H1 (cell line): Measurements from ENCODE around the gene NRXN2.

ENCODE experiments used
- JUND ChIP-seq: IDR thresholded peaks from 2 replicates; pipeline ENCODE4 v1.6.1; 2011; ENCODE audit warnings: mild to moderate bottlenecking, improper control_type of control experiment, low read length
- POLR2A ChIP-seq, 2 experiments: IDR thresholded peaks; 1 replicate in 1 of 2; 2 replicates in 1 of 2; pipeline ENCODE4 v1.6.1; 2011; ENCODE audit warnings: low read depth in 2 of 2, low read length in 2 of 2, mild to moderate bottlenecking in 2 of 2; ENCODE audit errors: control extremely low read depth in 1 of 2
- RFX5 ChIP-seq: IDR thresholded peaks from 2 replicates; pipeline ENCODE4 v1.6.1; 2011; ENCODE audit warnings: low read depth, low read length, improper control_type of control experiment, borderline replicate concordance
- TF ChIP-seq, protein P1 (sequence below), 3 experiments: IDR thresholded peaks; 1 replicate in 2 of 3; 2 replicates in 1 of 3; pipeline versions ENCODE4 v1.5.1 to v1.6.1; 2011; ENCODE audit warnings: low read length in 3 of 3, mild to moderate bottlenecking in 3 of 3, inconsistent platforms in 2 of 3, low read depth in 1 of 3, moderate library complexity in 1 of 3; ENCODE audit not compliant: insufficient read depth in 1 of 3; ENCODE audit errors: control extremely low read depth in 1 of 3

DNA sequence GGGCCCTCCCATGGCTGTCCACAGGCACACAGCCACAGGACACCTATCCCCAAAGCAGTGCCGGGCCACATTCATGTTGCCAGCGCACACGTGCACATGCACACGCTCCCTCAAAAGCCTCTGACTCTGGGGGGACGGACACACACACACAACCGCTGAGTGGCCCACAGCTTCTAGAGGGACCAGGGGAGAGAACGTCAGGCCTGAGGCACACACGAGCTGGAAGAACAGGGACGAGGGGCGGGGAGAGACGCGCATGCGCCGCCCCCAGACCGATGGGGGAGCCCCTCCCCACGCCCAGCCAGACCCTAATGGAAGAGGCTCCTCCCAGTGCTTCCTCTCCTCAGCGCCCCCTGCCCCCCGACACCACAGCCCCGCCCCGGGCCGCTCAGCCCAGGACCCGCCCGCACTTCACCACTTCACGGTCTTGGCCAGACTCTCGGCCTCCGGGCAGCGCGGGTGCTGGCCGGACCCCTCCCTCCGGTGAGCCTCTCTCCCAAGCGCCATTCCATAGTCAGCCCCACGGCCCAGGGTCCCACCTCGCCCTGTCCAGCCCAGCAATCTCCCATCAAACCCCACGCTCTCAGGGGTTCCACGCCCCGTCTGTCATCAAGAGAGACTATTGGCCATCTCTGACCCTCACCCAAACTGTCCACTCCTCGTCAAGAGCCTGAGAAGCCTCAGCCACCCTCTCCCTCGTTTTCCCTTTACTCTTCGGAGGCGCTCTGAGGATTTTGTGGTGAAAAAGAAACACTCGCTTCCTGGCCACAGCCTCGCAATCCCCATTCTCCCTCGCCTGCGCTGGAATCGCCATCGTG is 11.7 kb downstream of the NRXN2 start:
- TF ChIP-seq JUND (no peak), RFX5 (no peak), POLR2A (IDR thresholded peaks at IDR 0.05; ENCODE audit: control extremely low read depth in 1 of 2, low read depth in 2 of 2, low read length in 2 of 2) (no peak)
- TF ChIP-seq, protein P1, sequence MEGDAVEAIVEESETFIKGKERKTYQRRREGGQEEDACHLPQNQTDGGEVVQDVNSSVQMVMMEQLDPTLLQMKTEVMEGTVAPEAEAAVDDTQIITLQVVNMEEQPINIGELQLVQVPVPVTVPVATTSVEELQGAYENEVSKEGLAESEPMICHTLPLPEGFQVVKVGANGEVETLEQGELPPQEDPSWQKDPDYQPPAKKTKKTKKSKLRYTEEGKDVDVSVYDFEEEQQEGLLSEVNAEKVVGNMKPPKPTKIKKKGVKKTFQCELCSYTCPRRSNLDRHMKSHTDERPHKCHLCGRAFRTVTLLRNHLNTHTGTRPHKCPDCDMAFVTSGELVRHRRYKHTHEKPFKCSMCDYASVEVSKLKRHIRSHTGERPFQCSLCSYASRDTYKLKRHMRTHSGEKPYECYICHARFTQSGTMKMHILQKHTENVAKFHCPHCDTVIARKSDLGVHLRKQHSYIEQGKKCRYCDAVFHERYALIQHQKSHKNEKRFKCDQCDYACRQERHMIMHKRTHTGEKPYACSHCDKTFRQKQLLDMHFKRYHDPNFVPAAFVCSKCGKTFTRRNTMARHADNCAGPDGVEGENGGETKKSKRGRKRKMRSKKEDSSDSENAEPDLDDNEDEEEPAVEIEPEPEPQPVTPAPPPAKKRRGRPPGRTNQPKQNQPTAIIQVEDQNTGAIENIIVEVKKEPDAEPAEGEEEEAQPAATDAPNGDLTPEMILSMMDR (IDR thresholded peaks at IDR 0.05; ENCODE audit: control extremely low read depth in 1 of 3, insufficient read depth in 1 of 3, low read depth in 1 of 3, low read length in 3 of 3), result no peak
